HG02973 (cell line): Measurements from ENCODE around the gene SNCA.

ENCODE experiments used
- ATAC-seq: cut with Tn5 transposase; IDR thresholded peaks from one replicate; pipeline ENCODE4 v1.9.1; 2021; ENCODE audit warnings: moderate library complexity; ENCODE audit not compliant: unreplicated experiment

SNCA gene

DNA sequence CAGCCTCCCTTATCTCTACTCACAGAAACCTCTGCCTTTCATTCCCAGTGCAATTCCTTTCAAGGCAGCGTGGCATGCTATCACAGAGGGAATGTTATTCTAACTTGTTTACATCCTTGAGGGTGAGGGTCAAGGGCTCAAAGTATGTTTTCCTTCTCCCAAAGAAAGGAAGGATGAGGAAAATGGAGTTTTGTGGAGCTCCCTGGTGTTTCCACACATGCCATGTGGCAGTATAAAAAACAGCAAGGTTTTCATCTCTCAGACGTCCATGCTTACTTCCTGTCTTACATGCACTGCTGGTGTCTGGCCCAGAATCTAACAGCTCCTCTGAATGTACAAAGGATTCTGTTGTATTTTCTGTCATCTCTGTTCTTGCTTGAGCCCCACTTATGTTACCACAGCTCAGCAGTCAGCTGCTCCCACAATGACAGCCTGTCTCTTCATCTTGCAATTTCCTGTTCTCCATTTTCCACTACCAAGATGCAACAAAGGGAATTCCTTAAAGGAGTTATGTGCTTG, 128.0 kb downstream of the SNCA start:
- no peak for ATAC-seq

GRCh38 chr4:89707467-89707866, 129.5 kb downstream of the SNCA start:
- no peak for ATAC-seq

DNA sequence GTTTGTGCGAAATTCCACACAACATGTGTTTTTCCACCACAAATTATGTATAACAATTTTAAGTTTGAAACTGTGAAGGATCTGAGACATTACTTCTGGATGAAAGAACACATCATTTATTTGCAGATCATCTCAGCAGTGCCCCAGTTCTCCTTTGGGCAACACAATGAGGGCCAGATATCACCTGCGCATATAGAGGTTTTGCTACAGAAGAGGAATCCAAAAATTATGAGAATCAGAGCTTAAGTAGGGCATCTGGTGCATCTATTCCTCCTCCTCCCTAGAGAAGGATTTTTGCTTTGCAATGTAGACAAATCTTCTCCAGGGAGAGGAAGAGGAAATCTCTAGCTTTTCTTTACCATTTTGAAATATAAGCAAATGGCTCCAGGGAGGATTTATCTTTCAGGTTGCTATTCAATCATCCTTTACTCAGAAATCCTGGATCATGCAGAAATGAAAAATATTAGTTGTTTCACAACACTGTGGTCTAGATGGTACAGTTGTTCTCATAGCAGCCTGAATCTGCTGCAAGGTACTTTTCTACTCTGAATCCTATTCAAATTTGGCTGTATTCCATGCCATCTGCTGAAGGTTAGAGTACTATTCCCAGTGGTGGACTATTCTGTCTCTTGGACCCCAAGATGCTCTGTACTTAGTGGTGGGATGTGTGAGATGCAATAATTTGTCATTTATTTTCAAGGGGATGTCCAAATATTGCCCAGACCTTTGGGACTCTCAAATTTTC, 132.1 kb downstream of the SNCA start:
- no peak for ATAC-seq

GRCh38 chr4:89703829-89704590, 133.0 kb downstream of the SNCA start:
- no peak for ATAC-seq

DNA sequence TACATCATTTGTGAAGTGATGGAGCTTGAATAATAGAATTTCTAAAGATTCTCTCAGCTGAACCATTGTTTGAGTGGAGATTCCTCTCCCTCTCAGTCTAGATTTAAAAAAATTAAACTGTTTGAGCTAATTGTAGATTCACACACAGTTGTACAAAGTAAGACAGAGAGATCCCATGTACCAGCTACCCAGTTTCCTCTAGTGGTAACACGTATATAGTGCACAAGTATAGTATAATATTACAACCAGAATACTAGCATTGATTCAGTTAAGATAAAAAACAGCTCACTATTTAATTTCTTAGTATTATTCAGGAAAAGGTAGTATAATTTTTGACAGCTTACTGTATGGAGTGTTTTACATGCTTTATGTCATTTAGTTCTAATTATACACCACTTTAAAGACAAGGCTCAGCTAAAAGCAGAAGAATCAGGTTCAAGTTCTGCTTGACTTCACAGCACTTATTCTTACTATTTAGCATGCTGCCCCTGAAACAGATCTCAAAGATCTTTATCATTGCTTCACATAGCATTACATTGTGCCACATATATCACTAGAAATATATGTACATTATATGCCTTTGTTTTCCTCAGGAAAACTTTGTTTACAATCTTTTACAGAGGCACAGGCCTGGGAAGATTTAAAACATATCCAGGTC, 136.1 kb downstream of the SNCA start:
- no peak for ATAC-seq

DNA sequence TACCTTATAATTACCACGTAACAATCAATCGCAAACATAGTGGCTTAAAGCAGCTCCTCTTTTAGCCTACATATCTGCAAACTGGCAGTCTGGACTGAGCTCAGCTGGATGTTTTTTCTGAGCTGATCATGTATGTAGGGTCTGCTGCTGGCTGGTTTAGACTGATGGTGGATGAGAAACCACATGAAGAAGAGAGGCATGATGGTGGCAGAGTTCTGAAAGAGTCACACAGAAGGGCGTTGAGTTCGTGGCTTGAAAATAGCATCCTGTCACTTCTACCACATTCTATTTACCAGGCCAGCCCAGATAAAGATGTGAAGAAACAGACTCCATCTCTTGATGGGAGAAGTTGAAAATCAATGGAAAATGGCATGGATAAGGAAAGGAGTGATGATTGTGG, 151.3 kb downstream of the SNCA start:
- no peak for ATAC-seq

DNA sequence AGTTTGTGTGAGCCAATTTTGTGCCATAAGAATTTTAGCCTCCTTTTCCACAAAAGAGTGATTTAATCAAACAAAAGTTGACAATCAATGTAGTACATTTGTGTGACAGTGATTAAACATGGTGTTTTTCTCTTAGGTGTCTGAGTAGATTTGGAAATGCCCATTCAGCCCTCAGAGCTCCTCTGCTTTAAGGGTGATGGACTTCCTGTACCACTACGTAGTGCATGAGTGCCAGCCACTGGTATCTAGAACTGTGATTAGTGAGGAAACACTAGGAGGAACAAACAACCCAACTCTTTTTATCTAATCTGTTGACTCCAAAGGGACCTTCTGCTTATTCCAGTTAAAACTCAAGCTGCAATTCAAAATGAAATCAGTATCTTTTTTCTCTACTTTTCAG, 151.7 kb downstream of the SNCA start:
- no peak for ATAC-seq

GRCh38 chr4:89684536-89684935, 152.4 kb downstream of the SNCA start:
- ATAC-seq = no peak

GRCh38 chr4:89682808-89683207, 154.2 kb downstream of the SNCA start:
- ATAC-seq = no peak

GRCh38 chr4:89681671-89682070, 155.3 kb downstream of the SNCA start:
- ATAC-seq = no peak

GRCh38 chr4:89681219-89681618, 155.7 kb downstream of the SNCA start:
- ATAC-seq = no peak

GRCh38 chr4:89674876-89675459, 162.0 kb downstream of the SNCA start:
- ATAC-seq = no peak
